Fibroblast of skin of left biceps (primary cell): ENCODE data around the gene CREB3.
A peak's percentile ranks its signal among the peaks of the same experiment; 100 is the strongest.

ENCODE experiments used
- DNase-seq, 2 experiments: peaks; one replicate each; pipeline ENCODE4 v3.0.0-alpha.2; 2013; ENCODE audit warnings: low read depth in 2 of 2

Gene CREB3

GRCh38 chr9:35726931-35727330 is 5.5 kb upstream of the CREB3 start:
- no peak for DNase-seq

- no peak for DNase-seq
Observed at GRCh38 chr9:35727676-35728040, 4.8 kb upstream of the CREB3 start.

GRCh38 chr9:35728041-35728971 is 4.2 kb upstream of the CREB3 start:
- DNase-seq, result peak; percentile 87 to 89

- DNase-seq, result no peak
Observed at GRCh38 chr9:35729101-35729500, 3.4 kb upstream of the CREB3 start.

GRCh38 chr9:35729700-35730485 is 2.6 kb upstream of the CREB3 start:
- DNase-seq, result peak; percentile 70 to 71

GRCh38 chr9:35730486-35730854 is 2.0 kb upstream of the CREB3 start:
- no peak for DNase-seq

DNA sequence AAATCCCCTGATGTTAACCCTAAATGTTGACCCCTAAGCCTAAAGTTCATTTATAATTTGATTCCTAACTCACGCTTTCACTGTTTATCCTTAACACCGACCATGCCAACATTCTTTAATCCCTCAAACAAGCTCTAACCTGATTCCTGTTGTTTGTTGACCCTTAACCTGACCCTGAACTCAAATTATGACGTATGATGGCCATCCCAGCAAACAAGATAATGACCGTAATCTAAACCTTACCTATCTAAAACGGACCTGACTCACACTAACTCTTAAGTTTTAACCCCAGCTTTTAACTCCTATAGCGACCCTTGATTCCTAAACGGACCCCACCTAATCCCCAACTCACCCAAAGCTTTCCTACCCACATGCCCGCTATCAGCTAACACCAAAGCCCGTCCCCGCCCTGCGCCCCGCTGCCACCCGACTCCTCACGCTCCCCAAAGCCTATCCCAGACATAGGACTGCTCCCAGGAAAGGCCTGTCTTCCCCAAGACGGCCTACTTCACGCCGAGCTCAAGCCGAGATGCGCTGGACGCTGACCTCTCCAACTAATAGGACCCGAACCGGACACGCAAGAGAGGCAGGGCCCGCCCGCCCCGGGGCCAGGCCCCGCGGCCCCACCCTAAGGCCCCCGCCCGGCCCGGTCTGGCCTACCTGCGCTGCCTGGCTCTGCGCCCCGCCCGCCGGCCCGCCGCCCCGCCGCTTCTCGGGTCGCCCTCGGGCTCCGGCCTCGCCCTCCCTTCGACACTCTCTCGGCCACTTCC is 866 bp upstream of the CREB3 start:
- no peak for DNase-seq

GRCh38 chr9:35732800-35733541 is 505 bp downstream of the CREB3 start:
- DNase-seq, result no peak

- no peak for DNase-seq
Observed at GRCh38 chr9:35734096-35734495, 1.6 kb downstream of the CREB3 start.

DNA sequence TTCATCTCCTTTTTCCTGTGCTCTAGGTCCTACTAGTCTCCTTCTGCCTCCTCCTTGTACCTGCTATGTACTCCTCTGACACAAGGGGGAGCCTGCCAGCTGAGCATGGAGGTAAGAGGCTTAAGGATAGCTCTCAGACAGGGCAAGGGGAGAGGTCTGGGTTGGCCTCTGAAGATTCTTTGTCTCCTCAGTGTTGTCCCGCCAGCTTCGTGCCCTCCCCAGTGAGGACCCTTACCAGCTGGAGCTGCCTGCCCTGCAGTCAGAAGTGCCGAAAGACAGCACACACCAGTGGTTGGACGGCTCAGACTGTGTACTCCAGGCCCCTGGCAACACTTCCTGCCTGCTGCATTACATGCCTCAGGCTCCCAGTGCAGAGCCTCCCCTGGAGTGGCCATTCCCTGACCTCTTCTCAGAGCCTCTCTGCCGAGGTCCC is 3.8 kb downstream of the CREB3 start:
- DNase-seq, result no peak

GRCh38 chr9:35737143-35737542 is 4.7 kb downstream of the CREB3 start:
- DNase-seq, result no peak

GRCh38 chr9:35738186-35738585 is 5.7 kb downstream of the CREB3 start:
- DNase-seq, result no peak

DNA sequence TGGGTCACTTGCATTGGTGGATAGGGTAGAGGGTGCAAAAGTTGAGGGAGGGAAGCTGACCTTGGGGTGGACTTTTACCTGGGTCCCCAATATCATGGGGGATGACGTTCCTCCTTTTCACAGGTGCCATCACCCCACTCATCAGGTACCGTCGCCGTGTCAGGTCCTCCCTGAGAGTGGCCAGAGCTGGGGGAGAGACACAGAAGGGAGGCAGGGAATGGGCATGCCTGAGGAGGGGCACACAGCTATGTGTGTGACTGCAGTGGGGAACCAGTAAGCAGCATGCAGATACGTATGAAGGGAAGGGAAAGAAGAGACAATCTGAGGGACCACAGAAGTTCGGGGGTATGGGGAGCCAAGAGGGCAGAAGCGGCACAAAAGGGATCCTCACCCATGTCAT is 6.5 kb downstream of the CREB3 start:
- no peak for DNase-seq

DNA sequence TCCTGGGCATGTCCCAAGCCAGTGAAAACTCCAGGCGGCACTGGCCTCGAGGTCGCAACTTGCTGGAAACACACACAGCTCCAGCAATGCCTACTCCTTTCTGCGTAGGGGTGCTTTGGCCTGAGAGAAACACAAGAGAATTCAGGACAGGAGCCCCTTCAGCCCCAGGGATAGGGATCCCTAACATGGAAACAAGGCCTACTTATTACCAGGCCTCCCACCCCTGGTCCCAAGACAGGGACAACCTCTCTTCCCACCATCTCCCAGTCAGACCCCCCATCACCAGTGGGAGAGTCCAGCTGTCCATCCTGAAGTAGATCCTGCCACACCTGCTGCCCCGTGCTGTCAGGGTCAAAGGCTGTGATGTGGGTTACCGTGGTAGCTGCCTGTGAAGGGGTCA is 7.8 kb downstream of the CREB3 start:
- no peak for DNase-seq

GRCh38 chr9:35741740-35742139 is 9.3 kb downstream of the CREB3 start:
- no peak for DNase-seq

GRCh38 chr9:35743452-35743851 is 11.0 kb downstream of the CREB3 start:
- DNase-seq, result no peak

- DNase-seq, result no peak
Observed at GRCh38 chr9:35743880-35744518, 11.5 kb downstream of the CREB3 start.

DNA sequence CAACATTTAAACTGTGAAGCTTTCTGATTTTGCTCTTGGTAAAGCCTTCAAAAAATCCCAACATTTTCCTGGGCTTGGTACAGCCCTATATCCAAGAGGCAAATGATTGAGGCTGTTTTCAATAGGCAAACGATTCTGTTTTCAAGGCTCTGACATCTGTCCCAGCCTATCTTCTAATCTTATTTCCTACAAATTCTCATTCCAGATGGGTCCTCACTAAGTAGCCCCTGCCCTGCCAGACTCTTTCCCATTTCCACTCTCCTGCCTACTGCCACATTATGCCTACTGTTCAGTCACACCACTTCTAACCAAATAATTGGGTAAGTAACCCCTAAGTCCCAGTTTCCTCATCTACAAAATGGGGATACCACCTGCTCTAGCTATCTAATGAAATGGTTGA is 13.1 kb downstream of the CREB3 start:
- no peak for DNase-seq

GRCh38 chr9:35746583-35746982 is 14.1 kb downstream of the CREB3 start:
- DNase-seq, result no peak

DNA sequence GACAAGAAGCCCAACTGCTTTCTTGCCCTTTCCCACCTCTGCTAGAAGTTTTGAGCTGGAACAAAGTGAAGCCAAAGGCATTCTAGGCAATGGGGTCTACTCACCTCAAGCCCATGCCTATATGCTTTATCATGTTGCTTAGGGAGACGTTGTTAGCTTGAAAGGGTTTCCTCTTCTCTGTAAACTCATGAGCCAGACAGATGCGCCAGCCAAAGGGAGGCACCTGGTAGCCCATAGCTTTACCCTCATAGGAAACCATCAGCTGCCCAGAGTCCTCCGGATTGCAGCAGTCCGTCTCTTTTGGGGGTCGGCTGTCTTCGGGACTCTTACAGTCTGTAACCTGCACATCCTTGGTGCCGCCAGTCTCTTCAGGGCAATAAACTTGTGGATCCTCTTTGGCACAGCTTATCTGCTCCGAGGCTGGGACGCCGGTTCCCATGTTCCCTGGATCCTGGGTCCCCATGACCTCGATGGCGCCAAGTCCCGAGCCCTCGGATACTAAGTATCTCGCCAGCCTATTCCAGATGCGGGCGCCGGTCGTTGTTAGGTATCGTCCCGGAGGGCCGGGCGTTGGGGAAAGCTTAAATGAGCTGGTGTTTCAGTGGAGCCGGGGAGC is 15.9 kb downstream of the CREB3 start:
- DNase-seq, result no peak
